Bone marrow (tissue), 2 donors: Measurements from ENCODE around the gene HTR6.

Experiments
- DNase-seq, 2 donors: peaks; one replicate each; lab custom pipeline; 2025; lab: John Stamatoyannopoulos, UW

HTR6 gene

GRCh38 chr1:19656780-19657466 lies 7.8 kb upstream of the HTR6 start:
- DNase-seq: no peak

- DNase-seq: no peak
Observed at GRCh38 chr1:19657511-19657910, 7.2 kb upstream of the HTR6 start.

- DNase-seq: no peak
Observed at GRCh38 chr1:19658186-19658585, 6.5 kb upstream of the HTR6 start.

- peak in 1 of 2 donors; percentile 13 for DNase-seq
Observed at GRCh38 chr1:19661721-19662228, 2.9 kb upstream of the HTR6 start.

- no peak for DNase-seq
Observed at GRCh38 chr1:19662313-19662712, 2.4 kb upstream of the HTR6 start.

GRCh38 chr1:19665186-19665495 lies 466 bp downstream of the HTR6 start:
- no peak for DNase-seq

GRCh38 chr1:19665496-19666465 lies 1.1 kb downstream of the HTR6 start:
- DNase-seq: no peak

GRCh38 chr1:19668888-19669287 lies 4.2 kb downstream of the HTR6 start:
- no peak for DNase-seq

- DNase-seq: no peak
Observed at GRCh38 chr1:19670787-19671186, 6.1 kb downstream of the HTR6 start.

GRCh38 chr1:19672237-19672636 lies 7.6 kb downstream of the HTR6 start:
- no peak for DNase-seq

- no peak for DNase-seq
Observed at GRCh38 chr1:19675797-19676196, 11.1 kb downstream of the HTR6 start.

- no peak for DNase-seq
Observed at GRCh38 chr1:19676438-19676922, 11.8 kb downstream of the HTR6 start.

- no peak for DNase-seq
Observed at GRCh38 chr1:19678493-19678892, 13.8 kb downstream of the HTR6 start.

GRCh38 chr1:19678931-19679453 lies 14.3 kb downstream of the HTR6 start:
- no peak for DNase-seq

- DNase-seq: no peak
Observed at GRCh38 chr1:19679691-19680090, 15.0 kb downstream of the HTR6 start.

GRCh38 chr1:19680644-19681043 lies 16.0 kb downstream of the HTR6 start:
- DNase-seq: no peak

- DNase-seq: no peak
Observed at GRCh38 chr1:19682257-19682656, 17.6 kb downstream of the HTR6 start.

GRCh38 chr1:19682901-19683300 lies 18.2 kb downstream of the HTR6 start:
- no peak for DNase-seq

GRCh38 chr1:19683351-19683750 lies 18.7 kb downstream of the HTR6 start:
- no peak for DNase-seq

- DNase-seq: no peak
Observed at GRCh38 chr1:19684677-19685076, 20.0 kb downstream of the HTR6 start.

- no peak for DNase-seq
Observed at GRCh38 chr1:19685994-19686393, 21.3 kb downstream of the HTR6 start.

- DNase-seq: no peak
Observed at GRCh38 chr1:19687414-19687813, 22.7 kb downstream of the HTR6 start.
